Activated naive CD4-positive, alpha-beta T cell treated with anti-CD3 and anti-CD28 coated beads, Interleukin-2, amount 50 U/mL, for 16 hours (primary cell): Measurements from ENCODE around the gene CRABP1.

Source experiments
- DNase-seq: peaks from one replicate; pipeline ENCODE4 v3.0.0-alpha.2; 2020

The CRABP1 gene

DNA sequence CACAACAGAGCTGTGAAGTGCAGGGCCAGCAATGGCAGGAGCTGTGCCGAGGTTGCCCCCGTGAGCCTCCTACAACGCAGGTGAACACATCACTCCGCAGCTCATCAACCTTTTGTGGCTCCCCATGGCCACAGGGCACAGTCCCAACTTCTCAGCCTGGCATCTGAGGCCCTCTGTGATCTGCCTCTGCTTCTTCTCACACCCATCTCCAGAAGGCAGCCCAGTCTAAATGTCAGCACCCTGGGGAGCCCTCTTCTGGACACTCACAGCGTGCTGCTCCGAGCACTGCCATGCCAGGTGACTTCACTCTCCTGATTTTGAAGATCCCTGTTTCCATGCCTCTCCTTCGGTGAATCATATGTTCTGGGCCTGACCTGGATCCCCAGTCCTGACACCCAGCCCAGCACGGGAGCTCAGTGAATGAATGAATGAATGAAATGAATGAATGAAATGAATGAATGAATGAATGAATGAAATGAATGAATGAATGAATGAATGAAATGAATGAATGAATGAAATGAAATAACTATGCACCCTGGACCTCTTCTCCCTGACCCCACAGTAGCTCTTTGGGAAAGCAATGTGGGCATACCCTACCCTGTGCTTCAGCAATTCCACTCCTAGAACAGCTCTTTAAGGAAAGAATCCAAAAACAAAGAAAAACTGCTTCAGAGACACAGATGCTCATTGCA lies 22.9 kb upstream of the CRABP1 start:
- no peak for DNase-seq

DNA sequence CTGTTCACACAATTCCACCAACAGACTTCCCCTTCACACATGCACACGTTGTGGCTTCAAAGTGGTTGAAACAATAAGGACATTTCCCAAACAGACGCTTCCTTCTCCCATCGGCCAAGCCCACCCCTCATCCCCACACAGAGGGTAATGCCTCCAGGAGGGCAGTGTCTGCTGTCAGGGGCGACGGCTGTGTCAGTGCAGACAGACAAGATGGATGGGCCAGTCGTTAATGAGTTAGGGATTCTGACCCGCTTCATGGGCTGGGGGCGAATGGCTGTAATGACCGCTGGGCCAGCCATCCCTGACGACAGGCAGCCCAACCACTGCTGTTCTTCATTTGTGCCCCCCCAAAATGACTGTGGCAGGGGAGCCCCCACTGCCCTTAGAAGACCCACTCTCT lies 20.6 kb upstream of the CRABP1 start:
- no peak for DNase-seq

DNA sequence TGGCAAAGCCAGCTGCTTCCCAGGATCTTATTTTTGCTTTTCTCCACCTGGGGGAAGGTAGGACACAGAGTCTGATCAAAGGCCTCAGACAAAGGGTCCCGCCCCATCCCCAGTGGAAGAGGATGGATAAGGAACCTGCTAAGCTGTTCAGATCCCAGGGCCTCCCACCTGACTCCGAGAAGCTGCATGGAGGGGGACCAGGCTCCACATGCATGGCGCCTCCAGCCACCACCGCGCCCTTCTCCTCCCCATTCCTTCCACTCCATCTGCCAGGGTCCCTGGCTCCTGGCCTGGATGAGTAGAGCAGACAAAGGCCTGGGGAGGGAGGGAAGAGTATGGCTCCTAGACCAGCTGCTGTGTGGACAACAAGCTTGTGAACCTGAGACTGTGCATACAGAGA lies 20.0 kb upstream of the CRABP1 start:
- no peak for DNase-seq

DNA sequence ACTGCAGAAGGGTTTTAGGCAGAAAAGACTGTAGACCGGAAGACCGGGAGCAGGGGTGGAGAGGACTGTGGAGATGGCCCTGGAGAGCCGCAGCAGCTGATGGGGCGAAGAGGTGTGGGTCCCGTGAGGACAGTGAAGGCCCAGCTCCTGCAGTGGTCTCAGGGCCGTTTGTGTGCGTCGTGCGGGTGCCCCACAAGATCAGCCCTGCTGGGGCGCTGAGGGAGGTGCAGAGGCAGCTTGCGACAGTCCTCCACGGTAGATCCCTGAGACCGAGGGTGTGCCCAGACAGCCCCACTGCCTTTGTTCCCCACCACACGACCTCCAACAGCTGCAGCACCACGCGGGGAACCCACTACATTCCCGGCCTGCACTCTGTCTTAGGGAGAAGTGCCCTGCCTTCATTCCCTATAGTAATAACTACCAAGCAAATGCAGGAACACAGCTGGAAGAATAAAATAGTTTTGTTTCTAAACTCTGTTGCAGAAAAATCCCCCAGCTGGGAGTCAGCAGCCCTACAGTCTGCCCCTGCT lies 19.0 kb upstream of the CRABP1 start:
- DNase-seq: no peak

DNA sequence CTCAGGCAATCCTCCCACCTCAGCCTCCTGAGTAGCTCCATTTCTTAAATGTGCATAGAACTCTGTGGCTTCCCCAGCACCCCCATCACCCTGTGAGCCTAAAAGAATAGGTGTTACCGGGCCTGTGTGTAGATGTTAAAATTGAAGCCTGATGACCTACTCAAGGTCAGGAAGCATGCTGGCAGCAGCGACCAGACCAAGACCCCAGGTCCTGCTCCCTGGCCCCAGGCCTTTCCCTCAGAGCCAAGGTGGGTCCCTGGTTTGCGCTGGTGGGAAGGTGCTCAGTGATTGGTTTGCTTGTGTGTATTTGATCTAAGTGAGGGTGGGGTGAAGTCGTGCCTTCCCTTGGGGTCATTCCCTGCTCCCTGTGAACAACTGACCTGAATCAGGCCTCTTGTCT lies 18.4 kb upstream of the CRABP1 start:
- no peak for DNase-seq

DNA sequence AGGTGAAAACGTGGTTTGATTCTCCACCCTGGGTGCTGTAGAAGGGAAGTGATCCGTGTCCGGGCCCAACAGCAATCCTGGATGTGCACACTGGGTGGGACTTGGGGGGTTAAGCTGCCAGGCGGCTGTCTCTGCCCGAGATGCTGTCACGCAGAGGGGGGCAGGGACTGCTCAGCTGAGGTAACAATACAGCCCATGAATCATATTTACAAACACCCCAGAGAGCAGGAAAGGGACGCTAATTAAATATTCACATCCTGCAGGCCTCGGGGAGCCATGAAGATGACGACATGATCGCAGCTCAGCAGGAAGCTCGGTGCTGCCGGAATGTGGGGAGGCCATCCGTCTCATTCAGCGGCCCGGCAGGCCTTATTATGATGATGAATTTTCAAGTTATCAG lies 17.9 kb upstream of the CRABP1 start:
- DNase-seq: no peak

DNA sequence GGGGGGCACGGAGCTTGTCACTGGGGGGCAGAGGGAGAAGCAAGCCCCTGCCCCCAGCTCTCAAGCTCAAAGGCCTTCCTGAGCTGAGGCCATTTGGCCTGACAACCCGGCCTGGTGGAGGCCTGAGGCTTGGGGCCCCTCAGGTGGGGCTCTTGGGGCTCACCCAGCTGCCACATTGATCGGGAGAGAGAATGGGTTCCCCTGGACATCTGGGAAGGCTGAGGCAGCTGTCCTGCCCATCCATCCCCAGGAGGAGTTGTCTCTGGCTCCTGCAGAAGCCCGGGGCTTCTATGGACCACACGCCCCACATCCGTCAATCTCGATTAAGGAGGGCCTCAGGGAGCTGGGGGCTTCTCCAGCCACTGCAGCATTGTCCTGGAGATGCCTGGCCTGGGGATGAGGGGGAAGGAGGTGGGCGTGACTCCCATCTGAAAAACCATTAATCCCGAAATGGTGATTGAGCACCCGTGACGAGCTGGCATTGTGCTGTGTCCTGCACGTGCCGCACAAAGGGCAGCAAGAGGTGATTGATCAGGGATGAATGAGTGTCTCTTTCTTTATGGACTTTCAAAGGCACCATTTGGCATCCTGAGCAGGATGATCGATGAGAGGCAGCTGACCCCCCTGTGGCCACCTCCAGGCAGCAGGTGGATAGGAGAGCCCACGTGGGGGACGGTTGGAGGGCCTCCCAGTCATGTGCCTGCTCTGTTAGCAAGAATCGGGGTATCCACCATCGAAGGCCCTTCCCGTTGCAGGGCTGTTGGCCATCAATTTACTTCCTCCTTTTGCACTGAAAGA lies 17.2 kb upstream of the CRABP1 start:
- DNase-seq: no peak

DNA sequence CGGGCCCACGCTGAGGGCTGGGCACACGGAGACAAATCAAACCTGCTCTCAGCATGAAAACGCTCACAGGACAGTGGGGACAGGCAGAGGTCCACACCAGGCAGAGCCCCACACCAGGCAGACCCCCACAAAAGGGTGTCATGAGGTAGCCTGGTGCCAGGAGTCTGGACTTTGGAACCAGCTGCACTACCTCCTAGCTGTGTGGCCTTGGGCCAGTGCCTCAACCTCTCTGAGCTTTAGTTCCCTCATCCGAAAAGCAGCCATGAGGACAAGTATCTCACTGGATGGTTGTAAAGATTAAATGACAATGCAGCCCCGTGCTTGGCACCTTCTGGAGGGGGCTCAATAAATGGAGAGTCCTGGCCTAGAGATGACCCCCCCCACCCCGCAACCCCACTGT lies 16.5 kb upstream of the CRABP1 start:
- DNase-seq: no peak

DNA sequence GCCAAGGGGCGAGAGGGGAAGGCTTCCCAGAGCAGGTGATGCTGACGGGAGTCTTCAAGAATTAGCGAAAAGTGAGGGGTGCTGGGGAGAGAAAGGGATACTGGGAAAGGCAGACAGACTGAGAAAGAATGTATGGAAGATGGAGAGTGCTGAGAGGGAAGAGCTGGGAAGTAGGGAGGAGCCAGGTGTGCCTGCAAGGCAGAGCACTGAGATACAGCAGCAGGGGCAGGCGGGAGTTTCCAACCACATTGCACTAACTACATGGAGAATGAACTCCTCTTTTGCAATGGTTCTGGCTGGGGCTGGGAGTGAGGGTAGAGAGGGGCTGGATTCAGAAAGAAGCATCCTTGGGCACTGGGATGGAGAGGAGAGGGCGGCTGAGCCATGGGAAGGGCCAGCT lies 16.0 kb upstream of the CRABP1 start:
- DNase-seq: no peak

DNA sequence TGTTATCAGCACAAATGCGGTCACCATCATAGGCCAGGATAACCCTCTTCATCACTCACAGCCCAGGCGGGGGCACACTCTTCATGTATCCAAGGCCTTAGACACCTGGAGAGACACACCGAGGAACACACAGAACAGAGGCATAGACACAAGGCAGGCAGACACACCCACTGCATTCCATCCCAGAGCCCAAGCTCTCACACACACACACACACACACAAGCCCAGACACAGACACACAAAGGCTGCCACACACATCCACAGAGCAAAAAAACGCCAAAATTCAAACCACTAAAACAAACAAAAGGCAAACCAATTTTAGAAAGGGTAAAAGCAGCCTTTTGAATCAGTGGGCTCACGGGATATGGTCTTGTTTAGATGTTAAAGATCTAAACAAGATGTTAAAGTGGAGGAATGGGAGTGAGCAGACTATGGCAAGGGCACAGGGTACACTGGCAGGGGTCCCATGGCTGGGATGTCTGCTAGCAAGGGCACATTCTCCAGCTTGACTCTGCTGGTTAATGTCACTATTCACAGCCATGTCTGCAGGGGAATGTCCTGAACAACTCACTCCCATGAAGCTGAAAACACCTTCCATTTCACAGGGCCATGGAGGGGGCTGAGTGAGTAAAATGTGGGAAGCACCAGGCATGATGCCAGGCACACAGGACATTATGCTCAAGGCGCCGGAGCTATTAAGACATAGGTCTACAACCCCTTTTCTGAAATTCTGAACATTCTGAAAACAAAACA lies 14.9 kb upstream of the CRABP1 start:
- DNase-seq: no peak

DNA sequence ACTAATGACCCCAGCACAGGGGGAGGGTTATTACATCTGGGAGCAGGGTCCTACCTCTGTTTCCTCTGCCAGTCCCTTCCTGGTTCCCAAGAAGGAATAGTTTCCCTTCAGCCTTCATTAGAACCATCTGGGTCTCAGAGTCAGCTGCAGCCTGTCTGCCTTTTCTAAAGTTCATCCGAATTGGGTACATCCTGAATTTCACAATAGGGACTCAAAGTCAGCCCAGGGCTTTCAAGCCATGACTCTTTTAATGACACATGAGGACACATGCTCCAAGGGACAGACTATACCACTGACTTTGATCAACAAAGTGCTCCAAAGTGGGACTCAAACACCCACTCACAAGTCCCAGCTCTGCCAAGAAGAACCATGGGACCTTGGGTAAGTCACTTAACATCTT lies 12.7 kb upstream of the CRABP1 start:
- no peak for DNase-seq

DNA sequence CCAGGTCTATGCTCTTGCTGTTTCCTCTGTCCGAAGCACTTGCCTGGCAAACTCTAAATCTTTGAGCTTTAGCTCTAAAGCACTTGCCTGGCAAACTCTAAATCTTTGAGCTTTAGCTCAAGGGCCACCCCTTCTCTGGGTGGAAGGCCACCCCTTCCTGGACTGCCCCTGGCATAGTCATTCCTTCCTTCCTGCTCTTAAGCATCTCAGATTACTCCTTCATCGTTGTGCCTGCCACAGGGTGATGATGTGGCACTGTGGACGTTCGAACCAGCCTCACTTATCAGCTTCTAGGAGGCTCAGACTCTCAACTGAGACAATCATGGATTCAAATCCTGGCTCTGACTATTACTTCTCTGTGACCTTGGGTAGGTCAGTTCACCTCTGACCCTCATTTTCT lies 10.5 kb upstream of the CRABP1 start:
- no peak for DNase-seq

DNA sequence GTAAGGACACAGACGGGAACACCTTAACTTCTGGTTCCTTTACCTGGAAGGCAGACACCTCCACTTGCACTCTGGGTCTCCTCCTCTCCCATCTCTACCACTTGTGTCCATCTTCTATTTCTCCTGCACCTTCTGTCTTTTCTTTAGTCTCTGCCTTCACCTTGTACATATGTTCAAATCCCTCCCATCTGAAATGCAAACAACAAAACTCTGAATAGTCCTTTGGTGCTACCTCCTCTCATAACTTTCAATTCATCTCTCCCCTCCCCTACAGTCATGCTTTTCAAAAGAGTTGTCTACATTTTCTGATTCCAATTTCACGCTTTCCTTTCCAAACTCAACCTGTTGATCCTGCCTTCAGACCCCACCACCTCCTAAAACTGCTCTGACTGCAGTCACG lies 5.3 kb upstream of the CRABP1 start:
- no peak for DNase-seq

DNA sequence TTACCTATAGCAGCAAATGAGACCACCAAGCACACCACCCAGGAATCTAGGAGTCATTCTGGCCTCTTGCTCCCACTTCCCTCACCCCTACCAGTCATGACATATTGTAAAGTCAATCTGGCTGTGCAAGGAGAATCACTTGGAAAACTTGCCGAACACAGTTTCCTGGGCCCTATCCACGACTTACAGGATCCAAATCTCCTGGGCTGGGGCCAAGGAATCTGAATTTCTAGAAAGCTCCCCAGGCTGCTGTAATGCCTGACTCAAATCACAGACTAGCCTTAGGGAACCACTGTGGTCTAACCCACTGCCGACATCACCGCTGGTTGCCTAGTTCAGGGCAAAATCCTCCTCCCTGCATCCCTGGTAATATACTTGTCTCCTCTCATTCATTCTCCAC lies 4.2 kb upstream of the CRABP1 start:
- no peak for DNase-seq

DNA sequence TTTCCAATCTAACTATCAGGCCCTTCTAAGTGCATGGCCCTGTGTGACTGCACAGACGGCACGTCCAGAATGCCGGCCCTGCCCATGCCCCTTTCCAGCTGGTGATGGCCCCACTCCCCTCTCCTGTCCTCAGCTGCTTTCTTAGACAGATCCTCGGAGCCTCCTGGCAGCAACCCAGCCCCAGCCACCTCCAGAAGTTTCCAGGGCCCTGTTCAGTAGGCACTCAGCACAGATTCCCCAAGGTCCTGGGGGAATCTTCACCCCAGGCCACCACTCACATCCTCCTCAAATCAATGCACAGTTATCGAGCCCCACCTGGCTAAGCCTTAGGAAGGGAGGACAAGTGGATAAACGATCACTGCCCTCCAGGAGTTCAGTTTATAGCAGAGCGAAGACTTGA lies 1.4 kb upstream of the CRABP1 start:
- DNase-seq: no peak

DNA sequence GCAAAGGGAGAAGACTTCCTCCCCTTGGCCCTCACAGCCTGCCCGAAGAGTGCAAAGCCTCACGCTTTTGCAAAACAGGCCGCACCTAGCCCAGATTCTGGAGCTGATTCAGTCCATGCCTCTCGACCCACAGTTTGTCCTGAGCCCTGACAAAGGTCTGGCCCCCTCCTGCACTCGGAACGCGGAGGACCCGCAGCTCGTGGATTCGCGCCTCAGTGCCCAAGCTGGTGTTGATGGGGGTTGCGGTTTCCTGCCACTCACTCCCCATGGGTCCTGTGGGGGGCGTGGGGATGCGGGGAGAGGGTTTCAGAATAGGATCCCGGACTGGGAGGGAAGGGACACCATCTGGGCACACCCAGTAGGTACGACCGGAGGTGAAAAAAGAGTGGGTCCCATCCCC lies 594 bp upstream of the CRABP1 start:
- no peak for DNase-seq

DNA sequence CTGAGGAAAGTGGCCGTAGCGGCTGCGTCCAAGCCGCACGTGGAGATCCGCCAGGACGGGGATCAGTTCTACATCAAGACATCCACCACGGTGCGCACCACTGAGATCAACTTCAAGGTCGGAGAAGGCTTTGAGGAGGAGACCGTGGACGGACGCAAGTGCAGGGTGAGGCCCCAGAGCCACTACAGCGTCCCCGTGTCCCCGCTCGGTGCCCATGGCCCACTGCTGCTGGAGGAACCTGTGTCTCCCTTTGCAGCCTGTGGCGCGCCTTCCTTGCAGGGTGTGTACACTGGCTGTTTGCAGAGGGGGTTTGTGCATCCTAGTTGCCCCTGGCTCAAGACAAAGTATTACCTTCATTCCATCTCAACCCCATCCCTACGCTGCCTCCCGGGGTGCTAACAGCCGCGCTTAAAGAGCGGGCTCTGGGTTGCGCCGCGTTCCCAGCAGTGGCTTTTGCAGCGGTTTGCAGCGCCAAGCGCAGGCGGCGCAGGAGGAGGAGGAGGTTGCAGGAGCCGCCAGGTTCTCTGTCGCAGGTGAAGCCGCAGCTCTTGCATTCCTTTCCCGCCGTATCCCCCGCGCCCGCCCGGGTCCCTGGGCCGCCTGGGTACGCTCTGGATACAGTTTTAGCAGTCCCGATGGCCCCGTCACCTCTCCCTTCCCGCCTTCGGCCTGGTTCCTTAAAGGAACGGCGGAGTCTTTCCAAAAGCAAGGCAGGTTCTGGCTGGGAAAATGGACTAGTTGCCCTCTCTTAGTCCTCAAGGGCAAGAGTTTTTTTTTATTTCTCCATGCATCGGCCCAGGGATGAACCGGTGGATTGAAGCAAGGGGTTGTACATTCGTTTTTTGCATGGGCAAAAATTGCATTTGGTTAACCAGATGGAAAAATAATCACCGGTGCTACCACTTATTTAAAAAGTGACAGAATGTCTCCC lies 1.2 kb downstream of the CRABP1 start:
- DNase-seq: no peak

DNA sequence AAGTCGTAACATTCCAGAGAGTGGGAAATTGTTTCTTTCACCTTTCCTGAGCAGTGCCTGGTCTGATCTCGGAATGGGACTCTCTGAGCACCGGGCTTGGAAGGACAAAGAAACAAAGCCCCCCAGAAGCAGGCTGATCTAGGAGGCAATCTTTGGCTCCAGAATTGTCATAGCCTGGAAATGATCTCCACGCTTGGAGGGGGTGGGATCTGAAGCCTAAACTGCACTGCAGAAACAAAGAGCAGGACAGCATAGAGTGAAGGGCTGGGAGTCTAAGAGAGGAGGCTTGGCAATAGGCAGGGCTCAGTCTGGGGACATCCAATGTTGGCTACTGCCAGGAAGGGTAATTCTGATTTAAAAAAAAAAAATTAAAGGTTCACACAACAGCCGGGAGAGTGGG lies 1.9 kb downstream of the CRABP1 start:
- DNase-seq: no peak

DNA sequence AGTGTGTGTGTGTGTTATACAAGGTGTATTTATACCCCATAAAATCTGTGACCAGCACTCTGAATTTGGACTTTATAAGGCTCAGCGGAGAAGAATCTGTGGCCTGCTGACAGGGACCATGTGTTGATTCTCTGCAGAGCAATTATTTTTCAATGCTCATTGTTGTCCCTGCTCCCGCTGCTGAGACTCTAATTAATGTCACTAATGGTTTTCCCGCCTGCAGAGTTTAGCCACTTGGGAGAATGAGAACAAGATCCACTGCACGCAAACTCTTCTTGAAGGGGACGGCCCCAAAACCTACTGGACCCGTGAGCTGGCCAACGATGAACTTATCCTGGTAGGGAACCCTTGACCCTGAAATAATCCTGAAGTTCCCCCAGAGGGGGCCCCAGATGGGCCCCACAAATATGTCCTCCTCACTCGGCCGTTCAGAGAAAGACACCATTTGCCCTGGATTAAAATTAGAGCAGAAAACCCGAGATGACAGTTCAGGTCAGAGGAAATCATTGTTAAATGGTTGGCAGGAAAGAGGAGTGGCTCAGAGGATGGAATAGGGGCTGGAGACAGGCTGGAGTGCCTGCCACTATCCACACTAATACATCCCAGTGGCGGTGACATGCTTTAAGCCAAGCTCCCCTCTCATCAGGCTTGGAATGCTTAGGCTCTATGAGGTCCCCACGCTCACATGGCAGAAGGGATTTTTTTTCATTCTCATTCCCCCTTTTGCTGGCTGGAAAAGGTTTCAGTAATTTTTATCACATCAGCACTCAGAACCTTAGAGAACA lies 3.3 kb downstream of the CRABP1 start:
- no peak for DNase-seq

DNA sequence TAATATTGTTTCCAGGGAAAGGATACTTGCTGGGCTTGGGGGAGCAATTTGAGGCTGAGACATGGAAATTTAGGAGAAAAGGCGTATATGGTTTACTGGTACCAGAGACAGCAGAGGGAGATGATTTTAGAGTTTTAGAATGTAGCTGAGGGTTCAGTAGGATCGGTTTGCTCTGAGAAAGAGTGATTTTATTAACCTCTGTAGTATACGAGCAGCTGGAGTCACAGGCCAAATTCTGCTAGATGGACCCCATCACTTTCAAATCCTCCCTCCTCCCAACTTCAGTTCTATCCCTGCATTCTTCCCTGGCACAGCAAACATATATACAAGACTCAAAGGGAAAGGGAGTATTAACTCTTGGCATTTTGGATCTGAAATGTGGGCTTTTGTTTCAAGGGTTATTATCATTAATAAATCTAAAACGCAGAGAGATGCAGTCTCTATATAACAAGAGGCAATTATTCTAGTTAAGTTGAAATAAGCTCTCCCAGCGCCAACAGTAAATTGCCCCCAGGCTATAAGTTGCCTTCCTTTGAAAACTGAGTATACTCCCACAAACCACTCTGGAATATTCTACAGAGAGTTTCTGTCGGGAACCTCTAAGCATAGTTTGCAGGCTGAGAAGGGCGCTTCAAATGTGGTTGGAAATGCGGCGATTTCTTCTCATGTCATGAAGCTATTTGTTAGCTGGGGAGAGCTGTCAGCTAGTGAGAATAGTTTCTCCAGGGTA lies 5.4 kb downstream of the CRABP1 start:
- no peak for DNase-seq
